Heart left ventricle (tissue), 13 donors: Measurements from ENCODE around the gene SLC24A4.

ENCODE experiments used
- CTCF ChIP-seq, 12 donors: fragments of 200-600 bp; sonication (generic) in 4 of 12; IDR thresholded peaks; one replicate each; pipeline versions ENCODE4 v1.5.0 to v1.8.0; 2018 to 2022; ENCODE audit warnings: antibody characterized with exemption in 12 of 12, mild to moderate bottlenecking in 5 of 12
- POLR2A ChIP-seq, 2 donors: fragments of 450-650 bp; IDR thresholded peaks; one replicate each; pipeline ENCODE4 v1.6.1; 2017; ENCODE audit warnings: antibody characterized with exemption in 2 of 2, mild to moderate bottlenecking in 2 of 2, moderate library complexity in 2 of 2
- donor health status: ischemic (EF 13 %, LVEDD 7.1; RV severe dilation, severe dysfunction).
- donor health status: DM: no; HTN: yes; CAD: no.
- donor health status: DM: no; HTN: no; CAD: no.
- donor health status: ischemic (EF 25% LVEDD 6.9; RV normal size, moderate dysfunction).
- donor health status: ischemic (EF 25% LVEDD 5.7; RV mildly dilated, moderate dysfunction).
- donor health status: ischemic (EF 35%, LVEDD 5.7; RV mildly dilated, moderate dysfunction).
- donor health status: nonischemic (EF 11% LVEDD 7.7; RV severe dilation, severe dysfunction).
- donor health status: DM: yes; HTN: yes; CAD: no.
- donor health status: PGD.
- donor health status: ischemic (EF 29% LVEDD 5.4; RV normal size, mild dysfunction).
- donor health status: nonischemic (EF 23%, LVEDD 6.1; RV moderate dilation, normal function).

- TF ChIP-seq CTCF (IDR thresholded peaks at IDR 0.05) (no peak), POLR2A (IDR thresholded peaks at IDR 0.05) (no peak)
These were observed 123.8 kb downstream of the SLC24A4 start for GRCh38 chr14:92446771-92447170.
